Stimulated activated CD8-positive, alpha-beta memory T cell treated with anti-CD3 and anti-CD28 coated beads, Interleukin-15, amount 100 ng/mL, for 48 hours (primary cell): ENCODE measurements around the gene TMEM132D.
"Not testable (repeated sequence)": the region's sequence is repeated elsewhere in the genome, so short reads cannot be mapped to it uniquely, and the experiment has no call there.

ENCODE experiments used
- DNase-seq, 2 donors: peaks; one replicate each; pipeline ENCODE4 v3.0.0-alpha.2; 2020; ENCODE audit warnings: low read depth in 2 of 2

The TMEM132D gene

DNA sequence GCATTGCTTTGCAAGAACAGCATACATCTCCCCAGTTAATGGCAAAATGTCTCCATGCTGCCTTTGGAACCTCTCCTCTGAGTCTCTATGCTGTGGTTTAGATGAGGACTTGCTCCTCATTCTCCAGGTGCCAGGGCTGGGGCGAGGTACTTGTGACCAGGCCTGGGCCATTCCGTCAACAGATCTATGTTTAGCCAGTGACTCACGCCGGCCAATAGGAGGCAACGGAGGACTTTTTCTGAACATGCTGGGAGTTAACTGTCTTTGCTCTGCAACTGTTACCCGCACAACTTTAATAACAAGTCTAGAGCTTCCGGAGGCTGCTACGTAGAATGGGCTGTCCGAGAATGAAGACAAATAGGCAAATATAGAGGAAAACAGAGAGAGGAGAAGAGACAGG lies 836.3 kb downstream of the TMEM132D start:
- DNase-seq = no peak

DNA sequence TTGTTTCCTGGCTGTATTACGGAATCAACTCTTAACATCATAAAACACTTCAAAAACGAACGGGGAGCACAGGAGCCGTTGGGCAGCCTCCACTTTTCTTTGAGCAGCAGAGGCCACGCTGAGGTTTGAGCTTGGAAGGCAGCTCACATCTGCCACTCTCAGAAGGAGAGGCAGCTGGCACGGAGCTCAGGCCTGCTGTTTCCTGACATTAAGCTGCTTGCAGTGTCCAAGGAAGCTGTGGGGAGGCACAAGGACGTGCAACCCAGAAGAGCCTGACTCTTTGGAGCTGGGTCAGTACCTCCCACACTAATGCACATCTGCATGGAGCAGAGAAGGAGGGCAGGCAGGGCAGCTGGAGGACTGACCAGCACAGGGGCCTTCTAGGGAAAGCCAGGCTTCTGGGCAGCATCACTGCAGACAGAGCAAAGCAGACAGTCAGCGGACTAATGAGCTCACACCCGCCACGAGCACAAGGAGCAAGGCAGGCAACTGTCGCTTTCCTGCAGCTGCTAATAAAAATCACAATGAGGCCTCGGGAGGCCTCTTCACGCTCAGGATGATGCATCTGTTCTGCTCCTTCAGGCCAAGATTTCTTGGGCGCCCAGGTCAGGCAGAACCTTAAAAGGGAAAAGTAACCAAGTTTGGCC lies 839.5 kb downstream of the TMEM132D start:
- DNase-seq = no peak

DNA sequence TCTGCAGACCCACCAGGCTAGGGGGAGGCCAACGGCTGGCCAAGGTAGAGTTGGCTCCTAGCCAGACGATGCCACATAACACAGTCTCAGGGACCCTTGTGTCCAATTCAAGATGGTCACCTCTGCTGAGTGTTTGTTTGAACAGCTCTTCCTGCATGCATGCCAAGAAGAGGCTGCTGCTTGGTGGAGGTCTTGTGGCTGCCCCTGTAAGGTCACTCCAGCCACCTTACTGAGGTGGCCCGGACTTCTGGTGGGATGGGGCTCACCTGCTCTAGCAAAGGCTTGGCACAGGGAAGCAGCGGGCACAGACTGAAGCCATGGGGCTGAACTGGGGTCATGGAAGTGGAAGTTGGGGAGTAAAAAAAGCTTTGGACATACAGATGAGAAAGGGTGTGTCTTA lies 840.2 kb downstream of the TMEM132D start:
- DNase-seq = no peak

DNA sequence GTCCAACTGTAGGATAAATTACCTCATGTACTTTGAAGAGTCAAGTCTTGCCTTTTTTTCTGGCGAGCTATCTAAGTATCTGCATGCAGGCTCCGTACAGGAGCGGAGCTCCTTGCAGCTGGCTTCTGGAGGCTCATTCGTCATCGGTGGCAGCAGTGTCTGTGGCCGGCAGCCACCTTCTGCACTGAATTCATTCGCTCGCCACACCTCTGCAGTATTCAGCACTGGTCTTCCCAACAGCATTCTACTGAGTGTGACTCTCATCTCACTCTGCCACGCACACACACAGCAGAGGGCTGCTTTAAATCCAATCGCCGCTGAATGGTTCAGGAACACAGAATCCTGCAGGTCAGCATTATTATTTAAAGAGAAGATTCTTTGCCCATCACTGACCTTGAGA lies 850.6 kb downstream of the TMEM132D start:
- DNase-seq = no peak

DNA sequence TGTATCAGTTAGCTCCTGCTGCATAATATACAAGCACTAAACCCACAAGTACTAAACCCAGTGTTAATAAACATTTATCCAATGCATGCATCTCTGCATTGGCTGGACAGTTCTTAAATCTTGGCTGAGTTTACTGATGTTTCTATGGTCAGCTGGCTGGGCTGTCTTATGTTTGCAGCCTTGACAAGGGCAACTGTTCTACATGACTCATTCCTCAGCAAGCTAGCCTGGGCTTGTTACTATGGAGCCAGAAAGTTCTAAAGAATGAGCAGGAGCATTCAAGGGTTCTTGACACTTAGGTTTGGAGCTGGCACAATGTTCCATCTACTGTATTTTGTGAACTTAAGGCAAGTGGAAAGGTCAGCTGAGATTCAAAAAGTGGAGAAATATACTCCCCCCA lies 851.5 kb downstream of the TMEM132D start:
- DNase-seq = no peak

DNA sequence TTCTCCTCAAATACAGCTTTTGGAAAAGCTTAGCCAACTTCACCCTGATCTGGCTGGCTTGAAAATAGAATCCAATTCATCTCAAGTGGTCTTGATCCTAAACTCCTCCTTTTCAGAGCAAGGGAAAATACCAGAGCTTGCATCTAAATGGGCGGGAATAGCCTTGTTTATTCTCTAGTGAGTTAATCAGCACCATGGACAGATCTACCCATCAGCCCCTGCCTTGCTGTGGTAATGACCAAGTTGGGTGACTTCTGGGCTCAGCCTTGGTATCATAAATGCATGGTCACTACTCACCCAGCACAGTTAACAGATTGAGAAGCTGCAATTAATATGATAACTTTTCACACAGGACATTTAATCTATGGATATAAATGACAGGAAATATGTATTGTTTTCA lies 853.9 kb downstream of the TMEM132D start:
- no peak for DNase-seq

DNA sequence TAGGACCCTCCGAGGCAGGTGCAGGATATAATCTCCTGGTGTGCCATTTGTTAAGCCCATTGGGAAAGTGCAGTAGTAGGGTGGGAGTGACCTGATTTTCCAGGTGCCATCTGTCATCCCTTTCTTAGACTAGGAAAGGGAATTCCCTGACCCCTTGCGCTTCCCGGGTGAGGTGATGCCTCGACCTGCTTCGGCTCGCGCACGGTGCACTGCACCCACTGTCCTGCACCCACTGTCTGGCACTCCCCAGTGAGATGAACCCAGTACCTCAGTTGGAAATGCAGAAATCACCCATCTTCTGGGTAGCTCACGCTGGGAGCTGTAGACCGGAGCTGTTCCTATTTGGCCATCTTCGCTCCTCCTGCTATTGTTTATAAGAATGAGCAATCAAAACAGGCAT lies 860.5 kb downstream of the TMEM132D start:
- DNase-seq = not testable (repeated sequence)

DNA sequence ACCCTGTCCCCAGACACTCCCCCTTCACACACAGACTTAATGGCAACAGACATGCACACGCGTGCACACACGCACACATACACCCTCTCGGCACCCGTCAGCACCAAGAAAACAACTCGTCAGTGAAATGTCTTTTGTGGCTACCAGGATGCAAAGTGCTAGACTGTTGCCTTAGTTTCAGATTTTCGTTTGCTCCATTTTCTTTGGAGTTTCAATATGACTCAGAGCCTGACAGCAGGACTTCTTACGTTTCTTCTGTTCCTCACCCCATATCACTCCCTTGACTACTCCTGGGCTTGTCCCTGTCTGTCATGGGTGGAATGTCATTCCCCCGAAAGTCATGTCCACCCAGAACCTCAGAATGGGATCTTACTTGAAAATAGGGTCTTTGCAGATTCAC lies 867.7 kb downstream of the TMEM132D start:
- no peak for DNase-seq

DNA sequence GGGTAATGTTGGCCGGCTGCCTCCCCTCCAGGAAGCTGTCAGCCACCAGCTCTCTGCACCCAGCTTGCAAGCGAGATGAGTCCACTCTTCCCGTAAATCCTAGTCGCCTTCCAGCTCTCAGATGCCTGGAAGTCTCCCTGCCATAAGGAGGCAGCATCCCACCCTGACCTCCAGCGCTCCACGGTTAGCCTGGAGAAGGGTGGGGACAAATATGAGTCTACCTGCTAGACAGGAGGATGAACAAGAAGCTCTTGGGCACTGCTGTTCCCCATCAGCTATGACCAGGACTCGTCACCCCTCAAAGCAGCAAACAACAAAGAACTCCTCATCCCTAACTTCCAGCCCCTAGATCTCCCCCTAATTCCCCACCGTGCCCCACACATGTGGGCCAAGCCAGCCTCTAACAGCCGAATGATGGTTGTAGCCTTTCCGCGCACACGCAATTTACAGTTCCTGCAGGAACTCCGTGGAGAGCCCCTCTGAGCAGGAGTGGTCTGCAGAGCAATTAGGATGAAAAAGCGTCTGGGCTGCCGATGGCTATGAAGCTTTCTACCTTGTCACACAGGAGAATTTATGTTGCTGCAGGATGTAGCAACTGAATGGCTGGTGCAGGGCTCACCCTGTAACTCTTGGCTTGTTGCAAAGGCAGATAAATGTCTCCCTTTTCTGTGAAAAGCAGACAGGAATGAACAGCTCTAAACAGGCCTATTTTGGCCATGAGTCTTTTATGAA lies 869.1 kb downstream of the TMEM132D start:
- DNase-seq = no peak

DNA sequence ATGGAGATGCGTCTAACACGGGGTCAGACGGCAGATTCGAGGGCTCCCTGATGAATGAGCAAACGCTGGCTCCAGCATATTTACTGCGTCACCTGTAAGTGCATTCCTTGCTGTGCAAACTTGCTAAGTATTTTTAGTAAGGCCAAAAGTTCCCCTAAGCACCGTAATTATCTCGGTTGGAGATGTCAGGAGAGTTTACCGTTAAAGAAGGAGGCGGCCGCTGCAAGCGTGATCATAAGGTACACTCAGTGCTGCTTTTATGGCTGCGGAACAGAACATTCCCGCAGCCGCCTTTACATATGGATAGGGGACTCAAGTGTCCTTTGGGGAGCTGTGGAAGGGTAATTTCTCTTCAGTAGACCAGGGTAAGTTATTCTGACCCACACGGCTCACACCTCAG lies 875.0 kb downstream of the TMEM132D start:
- no peak for DNase-seq

DNA sequence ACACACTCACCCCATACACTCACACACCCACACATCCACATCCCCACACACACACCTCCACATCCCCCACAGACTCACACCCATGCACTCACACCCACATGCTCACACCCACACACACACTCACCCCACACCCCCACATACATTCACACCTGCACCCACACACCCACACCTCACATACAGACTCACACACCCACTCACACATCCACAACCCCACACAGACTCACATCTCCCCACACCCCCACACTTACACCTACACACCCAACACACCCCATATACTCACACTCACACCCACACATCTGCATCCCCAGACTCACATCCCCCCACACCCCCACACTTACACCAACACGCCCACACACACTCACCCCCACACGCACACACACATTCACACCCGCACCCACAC lies 878.8 kb downstream of the TMEM132D start:
- no peak for DNase-seq
